Mesenchymal stem cell (in vitro differentiated cells and primary cell): Measurements from ENCODE around the gene DPEP1.

Experiments
- DNase-seq: peaks from one replicate; pipeline ENCODE4 v3.0.0-alpha.2; 2013
- H2AFZ ChIP-seq: one replicate; pipeline ENCODE4 v1.6.1; 2013; ENCODE audit warnings: low read depth, mild to moderate bottlenecking, control low read depth, inconsistent platforms, low read length, moderate library complexity
- H2AK5ac ChIP-seq: 2 replicates; pipeline ENCODE4 v1.6.1; 2013; ENCODE audit warnings: low read length, moderate library complexity, mild to moderate bottlenecking, inconsistent platforms; ENCODE audit not compliant: severe bottlenecking
- H2BK120ac ChIP-seq: one replicate; pipeline ENCODE4 v1.6.1; 2013; ENCODE audit warnings: low read depth, mild to moderate bottlenecking, inconsistent platforms, low read length, moderate library complexity
- H2BK12ac ChIP-seq, 2 experiments: one replicate each; pipeline ENCODE4 v1.6.1; 2013; ENCODE audit warnings: inconsistent platforms in 2 of 2, low read length in 2 of 2, mild to moderate bottlenecking in 2 of 2, moderate library complexity in 2 of 2, control low read depth in 1 of 2
- H2BK15ac ChIP-seq: one replicate; pipeline ENCODE4 v1.6.1; 2013; ENCODE audit warnings: mild to moderate bottlenecking, low read depth, inconsistent platforms; ENCODE audit not compliant: poor library complexity, severe bottlenecking
- H2BK5ac ChIP-seq: 2 replicates; pipeline ENCODE4 v1.6.1; 2013; ENCODE audit warnings: low read depth, mild to moderate bottlenecking, low read length, control low read depth, inconsistent platforms; ENCODE audit not compliant: poor library complexity, severe bottlenecking
- H3K14ac ChIP-seq, 2 experiments: one replicate each; pipeline ENCODE4 v1.6.1; 2013; ENCODE audit warnings: inconsistent platforms in 2 of 2, low read length in 2 of 2, control low read depth in 1 of 2, mild to moderate bottlenecking in 1 of 2, moderate library complexity in 1 of 2
- H3K18ac ChIP-seq, 2 experiments: one replicate each; pipeline ENCODE4 v1.6.1; 2013; ENCODE audit warnings: inconsistent platforms in 2 of 2, low read length in 2 of 2, control low read depth in 1 of 2, low read depth in 1 of 2, mild to moderate bottlenecking in 1 of 2
- H3K23ac ChIP-seq, 2 experiments: one replicate each; pipeline ENCODE4 v1.6.1; 2013; ENCODE audit warnings: inconsistent platforms in 2 of 2, low read length in 2 of 2, mild to moderate bottlenecking in 2 of 2, moderate library complexity in 2 of 2, control low read depth in 1 of 2
- H3K27ac ChIP-seq: 2 replicates; pipeline ENCODE4 v1.5.1; 2013; ENCODE audit warnings: mild to moderate bottlenecking, moderate library complexity, low read length, control low read depth, inconsistent platforms; ENCODE audit not compliant: poor library complexity, severe bottlenecking
- H3K27me3 ChIP-seq, 2 experiments: 2 replicates each; pipeline versions ENCODE4 v1.6.1 to v1.7.0; 2013; ENCODE audit warnings: low read length in 2 of 2, mild to moderate bottlenecking in 2 of 2, moderate library complexity in 2 of 2, control low read depth in 1 of 2, inconsistent platforms in 1 of 2; ENCODE audit not compliant: control insufficient read depth in 1 of 2, insufficient read depth in 1 of 2
- H3K36me3 ChIP-seq, 2 experiments: 2 replicates each; pipeline versions ENCODE4 v1.6.1 to v1.7.0; 2013; ENCODE audit warnings: low read length in 2 of 2, control low read depth in 1 of 2, inconsistent platforms in 1 of 2, low read depth in 1 of 2, mild to moderate bottlenecking in 1 of 2; ENCODE audit not compliant: insufficient read depth in 2 of 2, control insufficient read depth in 1 of 2
- H3K4ac ChIP-seq, 2 experiments: one replicate each; pipeline ENCODE4 v1.6.1; 2013; ENCODE audit warnings: inconsistent platforms in 2 of 2, low read length in 2 of 2, mild to moderate bottlenecking in 2 of 2, moderate library complexity in 2 of 2, control low read depth in 1 of 2, low read depth in 1 of 2
- H3K4me1 ChIP-seq: 2 replicates; pipeline ENCODE4 v1.6.1; 2013; ENCODE audit warnings: low read depth, low read length, control low read depth; ENCODE audit not compliant: control insufficient read depth, insufficient read depth
- H3K4me2 ChIP-seq: 2 replicates; pipeline ENCODE4 v1.6.1; 2013; ENCODE audit warnings: low read length, mild to moderate bottlenecking, inconsistent platforms; ENCODE audit not compliant: poor library complexity, severe bottlenecking
- H3K4me3 ChIP-seq, 2 experiments: 2 replicates each; pipeline versions ENCODE4 v1.5.1 to v1.7.0; 2013; ENCODE audit warnings: low read length in 2 of 2, mild to moderate bottlenecking in 2 of 2, control low read depth in 1 of 2, low read depth in 1 of 2; ENCODE audit not compliant: insufficient read depth in 1 of 2
- H3K79me1 ChIP-seq: replicated peaks from 2 replicates; pipeline ENCODE4 v1.6.1; 2013; ENCODE audit warnings: mild to moderate bottlenecking, control low read depth, low read length, inconsistent platforms; ENCODE audit not compliant: poor library complexity, severe bottlenecking
- H3K9ac ChIP-seq: 2 replicates; pipeline ENCODE4 v1.7.0; 2013; ENCODE audit warnings: mild to moderate bottlenecking, low read length, moderate library complexity
- H3K9me3 ChIP-seq: 2 replicates; pipeline ENCODE4 v1.7.0; 2013; ENCODE audit warnings: mild to moderate bottlenecking, low read length; ENCODE audit not compliant: control insufficient read depth
- H4K8ac ChIP-seq: one replicate; pipeline ENCODE4 v1.6.1; 2013; ENCODE audit warnings: inconsistent platforms, mild to moderate bottlenecking, low read length, moderate library complexity
- H4K91ac ChIP-seq: one replicate; pipeline ENCODE4 v1.6.1; 2013; ENCODE audit warnings: mild to moderate bottlenecking, low read length, inconsistent platforms
- WGBS: methylation state at CpG from one replicate; pipeline ENCODE4 v1.1.7; 2013; ENCODE audit warnings: mixed read lengths; 5-methylcytosine and 5-hydroxymethylcytosine counted together

The DPEP1 gene

GRCh38 chr16:89607453-89607852, 6.0 kb upstream of the DPEP1 start:
- peaks cover 21% of the 10 kb centered on the region for H3K4me1 ChIP-seq
- H3K9me3 ChIP-seq: no peaks in the 10 kb centered on the region
- H2BK12ac ChIP-seq: no peak overlapping the region
- H3K27ac ChIP-seq: no peak overlapping the region
- no peaks in the 10 kb centered on the region for H3K36me3 ChIP-seq
- DNase-seq: no peak
- H2BK120ac ChIP-seq: no peak overlapping the region
- 90% methylated on average over 9 of the region's 9 CpGs for WGBS
- H3K4ac ChIP-seq: no peak overlapping the region
- H4K91ac ChIP-seq: no peak overlapping the region
- no peak overlapping the region for H2AFZ ChIP-seq
- no peak overlapping the region for H2BK15ac ChIP-seq
- no peak overlapping the region for H3K18ac ChIP-seq
- no peak overlapping the region for H2AK5ac ChIP-seq
- H4K8ac ChIP-seq: no peak overlapping the region
- H3K27me3 ChIP-seq: peaks cover 0 to 35% of the 10 kb centered on the region in 2 experiments
- no peak overlapping the region for H3K9ac ChIP-seq
- H2BK5ac ChIP-seq: no peak overlapping the region
- H3K79me1 ChIP-seq: no peaks in the 10 kb centered on the region
- no peak overlapping the region for H3K4me3 ChIP-seq
- H3K23ac ChIP-seq: no peak overlapping the region
- no peak overlapping the region for H3K14ac ChIP-seq
- H3K4me2 ChIP-seq: no peak overlapping the region

- H3K4me3 ChIP-seq: no peak overlapping the region
- H3K4ac ChIP-seq: no peak overlapping the region
- H2BK120ac ChIP-seq: no peak overlapping the region
- peaks cover 0 to 42% of the 10 kb centered on the region in 2 experiments for H3K27me3 ChIP-seq
- 89% methylated on average over 32 of the region's 32 CpGs for WGBS
- H4K91ac ChIP-seq: no peak overlapping the region
- no peak overlapping the region for H3K4me2 ChIP-seq
- no peak overlapping the region for H3K9ac ChIP-seq
- H3K4me1 ChIP-seq: peaks cover 17% of the 10 kb centered on the region
- no peak overlapping the region for H4K8ac ChIP-seq
- H2BK15ac ChIP-seq: no peak overlapping the region
- no peaks in the 10 kb centered on the region for H3K9me3 ChIP-seq
- H3K14ac ChIP-seq: no peak overlapping the region
- H2BK5ac ChIP-seq: no peak overlapping the region
- no peaks in the 10 kb centered on the region for H3K79me1 ChIP-seq
- no peak for DNase-seq
- no peak overlapping the region for H2AFZ ChIP-seq
- no peak overlapping the region for H3K18ac ChIP-seq
- H3K23ac ChIP-seq: no peak overlapping the region
- H3K36me3 ChIP-seq: no peaks in the 10 kb centered on the region
- H2BK12ac ChIP-seq: no peak overlapping the region
- H2AK5ac ChIP-seq: no peak overlapping the region
- no peak overlapping the region for H3K27ac ChIP-seq
Observed at GRCh38 chr16:89607937-89608740, 5.3 kb upstream of the DPEP1 start.

- Histone ChIP-seq H3K79me1 (no peaks in the 10 kb centered on the region), H2BK15ac (no peak overlapping the region), H2BK12ac (no peak overlapping the region), H3K4me2 (no peak overlapping the region), H2AFZ (no peak overlapping the region), H3K36me3 (no peaks in the 10 kb centered on the region), H3K9me3 (no peaks in the 10 kb centered on the region), H4K91ac (no peak overlapping the region), H3K18ac (no peak overlapping the region), H3K4me3 (no peak overlapping the region), H3K4me1 (peaks cover 21% of the 10 kb centered on the region), H3K14ac (no peak overlapping the region), H3K27me3 (peaks cover 0 to 48% of the 10 kb centered on the region in 2 experiments), H3K9ac (no peak overlapping the region), H2BK120ac (no peak overlapping the region), H4K8ac (no peak overlapping the region), H2BK5ac (no peak overlapping the region), H2AK5ac (no peak overlapping the region), H3K27ac (no peak overlapping the region), H3K23ac (no peak overlapping the region), H3K4ac (no peak overlapping the region)
- WGBS: 100% methylated on average over 1 of the region's 1 CpG
- DNase-seq: no peak
Observed at GRCh38 chr16:89610108-89610453, 3.4 kb upstream of the DPEP1 start.

GRCh38 chr16:89612415-89613166, 851 bp upstream of the DPEP1 start:
- Histone ChIP-seq H3K36me3 (no peaks in the 10 kb centered on the region), H3K27ac (no peak overlapping the region)
- 90% methylated on average over 19 of the region's 20 CpGs for WGBS

More at GRCh38 chr16:89612415-89613166, 851 bp upstream of the DPEP1 start:
- H3K79me1 ChIP-seq: no peaks in the 10 kb centered on the region
- H4K8ac ChIP-seq: no peak overlapping the region
- H2BK15ac ChIP-seq: no peak overlapping the region
- H3K14ac ChIP-seq: no peak overlapping the region
- no peak for DNase-seq
- H3K9ac ChIP-seq: no peak overlapping the region
- no peak overlapping the region for H2BK12ac ChIP-seq
- H2AK5ac ChIP-seq: no peak overlapping the region
- H4K91ac ChIP-seq: no peak overlapping the region
- H2AFZ ChIP-seq: no peak overlapping the region
- no peak overlapping the region for H2BK120ac ChIP-seq
- H3K18ac ChIP-seq: no peak overlapping the region
- H3K4me1 ChIP-seq: peaks cover 21% of the 10 kb centered on the region
- no peak overlapping the region for H3K23ac ChIP-seq
- H3K9me3 ChIP-seq: no peaks in the 10 kb centered on the region
- no peak overlapping the region for H3K4me2 ChIP-seq
- no peak overlapping the region for H2BK5ac ChIP-seq
- no peak overlapping the region for H3K4me3 ChIP-seq
- H3K4ac ChIP-seq: no peak overlapping the region
- H3K27me3 ChIP-seq: peaks cover 0 to 52% of the 10 kb centered on the region in 2 experiments
